Stimulated activated naive CD8-positive, alpha-beta T cell treated with anti-CD3 and anti-CD28 coated beads, Interleukin-15, Interleukin-2, amounts not matched to agents 100 ng/mL and 50 ng/mL, for 24 hours (primary cell): ENCODE measurements around the gene WDFY1.
A peak's percentile ranks its signal among the peaks of the same experiment; 100 is the strongest.

ENCODE experiments used
- H3K27ac Mint-ChIP-seq: one replicate; pipeline ENCODE4 v1.8.0; 2021; ENCODE audit warnings: mild to moderate bottlenecking, mixed read lengths
- H3K27me3 Mint-ChIP-seq: one replicate; pipeline ENCODE4 v1.8.0; 2021; ENCODE audit warnings: mixed read lengths
- H3K36me3 Mint-ChIP-seq: one replicate; pipeline ENCODE4 v1.8.0; 2021; ENCODE audit warnings: low read depth, mixed read lengths
- H3K4me1 Mint-ChIP-seq: one replicate; pipeline ENCODE4 v1.8.0; 2021; ENCODE audit warnings: low read depth, mixed read lengths
- H3K4me3 Mint-ChIP-seq: one replicate; pipeline ENCODE4 v1.8.0; 2021; ENCODE audit warnings: mild to moderate bottlenecking, mixed read lengths
- H3K9me3 Mint-ChIP-seq: one replicate; pipeline ENCODE4 v1.8.0; 2021; ENCODE audit warnings: mixed read lengths

WDFY1 gene

GRCh38 chr2:223971731-223972130 is 26.6 kb upstream of the WDFY1 start:
- Mint-ChIP-seq H3K4me1 (peaks cover 12% of the 10 kb centered on the region), H3K27me3 (no peaks in the 10 kb centered on the region), H3K9me3 (no peaks in the 10 kb centered on the region), H3K27ac (no peak overlapping the region), H3K36me3 (peaks cover 22% of the 10 kb centered on the region), H3K4me3 (no peak overlapping the region)

GRCh38 chr2:223970343-223971128 is 25.4 kb upstream of the WDFY1 start:
- Mint-ChIP-seq H3K9me3 (no peaks in the 10 kb centered on the region), H3K27ac (no peak overlapping the region), H3K4me1 (peaks cover 15% of the 10 kb centered on the region), H3K4me3 (no peak overlapping the region), H3K27me3 (no peaks in the 10 kb centered on the region), H3K36me3 (peaks cover 23% of the 10 kb centered on the region)

GRCh38 chr2:223969856-223970255 is 24.7 kb upstream of the WDFY1 start:
- Mint-ChIP-seq H3K9me3 (no peaks in the 10 kb centered on the region), H3K36me3 (peaks cover 23% of the 10 kb centered on the region), H3K4me1 (peaks cover 15% of the 10 kb centered on the region), H3K27ac (no peak overlapping the region), H3K27me3 (no peaks in the 10 kb centered on the region), H3K4me3 (no peak overlapping the region)

GRCh38 chr2:223969315-223969714 is 24.2 kb upstream of the WDFY1 start:
- Mint-ChIP-seq H3K4me3 (no peak overlapping the region), H3K36me3 (peaks cover 28% of the 10 kb centered on the region), H3K27me3 (no peaks in the 10 kb centered on the region), H3K4me1 (peaks cover 15% of the 10 kb centered on the region), H3K27ac (no peak overlapping the region), H3K9me3 (no peaks in the 10 kb centered on the region)

GRCh38 chr2:223967981-223968380 is 22.8 kb upstream of the WDFY1 start:
- peaks cover 32% of the 10 kb centered on the region for H3K36me3 Mint-ChIP-seq
- peaks cover 21% of the 10 kb centered on the region for H3K4me1 Mint-ChIP-seq
- no peaks in the 10 kb centered on the region for H3K27me3 Mint-ChIP-seq
- H3K27ac Mint-ChIP-seq = no peak overlapping the region
- H3K9me3 Mint-ChIP-seq = no peaks in the 10 kb centered on the region
- no peak overlapping the region for H3K4me3 Mint-ChIP-seq

- Mint-ChIP-seq H3K27me3 (no peaks in the 10 kb centered on the region), H3K4me3 (peak overlapping the region; percentile 93), H3K4me1 (peaks cover 79% of the 10 kb centered on the region), H3K9me3 (no peaks in the 10 kb centered on the region), H3K27ac (peak overlapping the region; percentile 38), H3K36me3 (peaks cover 41% of the 10 kb centered on the region)
These were observed 14.6 kb upstream of the WDFY1 start for GRCh38 chr2:223959688-223960087.

GRCh38 chr2:223957092-223957851 is 12.1 kb upstream of the WDFY1 start, which contains the start of gene MRPL44:
Gene MRPL44, plus strand, starts transcription at chr2:223957463. Its CDS starts 10 bp downstream, at chr2:223957473.
- no peaks in the 10 kb centered on the region for H3K27me3 Mint-ChIP-seq
- H3K4me1 Mint-ChIP-seq = peaks cover 88% of the 10 kb centered on the region
- H3K27ac Mint-ChIP-seq = peak within 1 kb of the TSS; percentile 93
- peaks cover 30% of the 10 kb centered on the region for H3K36me3 Mint-ChIP-seq
- no peaks in the 10 kb centered on the region for H3K9me3 Mint-ChIP-seq
- H3K4me3 Mint-ChIP-seq = peak within 1 kb of the TSS; percentile 93

GRCh38 chr2:223956300-223956699 is 11.2 kb upstream of the WDFY1 start:
- peak overlapping the region; percentile 93 for H3K4me3 Mint-ChIP-seq
- H3K4me1 Mint-ChIP-seq = peaks cover 84% of the 10 kb centered on the region
- no peaks in the 10 kb centered on the region for H3K27me3 Mint-ChIP-seq

GRCh38 chr2:223954401-223954800 is 9.3 kb upstream of the WDFY1 start:
- H3K4me1 Mint-ChIP-seq = peaks cover 82% of the 10 kb centered on the region

More at GRCh38 chr2:223956300-223956699, 11.2 kb upstream of the WDFY1 start:
- Mint-ChIP-seq H3K9me3 (no peaks in the 10 kb centered on the region), H3K36me3 (peaks cover 20% of the 10 kb centered on the region), H3K27ac (peak overlapping the region; percentile 87)

GRCh38 chr2:223952280-223952968 is 7.3 kb upstream of the WDFY1 start:
- H3K27me3 Mint-ChIP-seq = no peaks in the 10 kb centered on the region
- no peaks in the 10 kb centered on the region for H3K9me3 Mint-ChIP-seq
- H3K27ac Mint-ChIP-seq = peak overlapping the region; percentile 52
- peaks cover 78% of the 10 kb centered on the region for H3K4me1 Mint-ChIP-seq
- H3K4me3 Mint-ChIP-seq = no peak overlapping the region
- no peaks in the 10 kb centered on the region for H3K36me3 Mint-ChIP-seq

More at GRCh38 chr2:223954401-223954800, 9.3 kb upstream of the WDFY1 start:
- Mint-ChIP-seq H3K27me3 (no peaks in the 10 kb centered on the region), H3K36me3 (peaks cover 1% of the 10 kb centered on the region), H3K9me3 (no peaks in the 10 kb centered on the region), H3K4me3 (no peak overlapping the region), H3K27ac (no peak overlapping the region)

GRCh38 chr2:223950448-223951347 is 5.6 kb upstream of the WDFY1 start:
- H3K9me3 Mint-ChIP-seq = no peaks in the 10 kb centered on the region
- peaks cover 75% of the 10 kb centered on the region for H3K4me1 Mint-ChIP-seq
- H3K36me3 Mint-ChIP-seq = no peaks in the 10 kb centered on the region
- no peaks in the 10 kb centered on the region for H3K27me3 Mint-ChIP-seq
- peak overlapping the region; percentile 67 for H3K27ac Mint-ChIP-seq
- H3K4me3 Mint-ChIP-seq = no peak overlapping the region

- H3K4me1 Mint-ChIP-seq = peaks cover 67% of the 10 kb centered on the region
- no peaks in the 10 kb centered on the region for H3K27me3 Mint-ChIP-seq
- peak overlapping the region; percentile 79 for H3K27ac Mint-ChIP-seq
- no peak overlapping the region for H3K4me3 Mint-ChIP-seq
- no peaks in the 10 kb centered on the region for H3K36me3 Mint-ChIP-seq
- no peaks in the 10 kb centered on the region for H3K9me3 Mint-ChIP-seq
These were observed 4.2 kb upstream of the WDFY1 start for GRCh38 chr2:223949241-223949840.

GRCh38 chr2:223947711-223948205 is 2.6 kb upstream of the WDFY1 start:
- no peak overlapping the region for H3K4me3 Mint-ChIP-seq
- no peaks in the 10 kb centered on the region for H3K9me3 Mint-ChIP-seq
- H3K4me1 Mint-ChIP-seq = peaks cover 70% of the 10 kb centered on the region

More at GRCh38 chr2:223947711-223948205, 2.6 kb upstream of the WDFY1 start:
- Mint-ChIP-seq H3K36me3 (peaks cover 4% of the 10 kb centered on the region), H3K27ac (peak overlapping the region; percentile 64), H3K27me3 (no peaks in the 10 kb centered on the region)
